ENCODE measurements around the gene REN. TPM values are rescaled to one million over a fixed set of nuclear protein-coding genes. Genes with fewer than 3 reads are reported as not detected.

REN gene
- total and polyA plus RNA-seq, 7 experiments from 2014 or later: not detected

DNA sequence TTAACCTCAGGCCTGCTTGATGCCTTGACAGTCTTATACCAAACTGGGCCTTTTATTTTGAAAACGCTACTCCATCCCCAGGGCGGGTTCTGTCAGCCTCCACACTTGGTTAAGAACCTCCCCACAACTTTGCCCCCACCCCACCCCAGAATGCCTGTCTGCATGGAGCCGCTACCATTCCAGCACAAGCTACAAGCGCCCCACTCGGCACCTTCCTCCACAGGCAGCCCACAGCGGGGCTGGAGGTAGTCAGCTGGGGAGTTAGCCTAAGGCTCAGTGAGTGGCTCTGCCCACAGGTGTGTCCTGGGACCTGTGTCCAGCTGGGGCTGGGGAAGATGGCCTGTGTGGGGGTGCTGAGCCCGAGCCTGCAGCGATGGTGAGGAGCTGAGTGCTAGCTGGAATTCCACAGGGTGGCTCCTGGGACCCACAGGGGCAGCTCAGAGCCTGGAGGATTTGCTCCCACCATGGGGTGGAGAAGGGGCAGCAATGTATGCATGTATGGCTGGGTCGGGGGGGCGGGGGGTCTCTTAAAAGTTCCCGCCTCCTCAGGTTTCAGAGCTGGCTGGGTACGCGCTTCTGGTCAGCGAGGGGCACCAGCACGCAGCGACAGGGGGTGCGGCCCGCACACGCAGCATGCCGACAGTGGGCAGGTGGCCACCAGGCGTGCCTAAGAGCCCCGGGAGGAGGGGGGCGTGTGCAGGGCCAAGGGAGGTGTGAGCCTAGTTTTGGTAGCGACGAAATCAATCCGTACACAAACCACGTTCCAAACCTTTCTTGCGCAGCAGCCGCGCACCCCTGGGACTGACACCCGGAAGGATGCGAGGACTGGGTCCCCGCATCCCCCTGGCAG is 15.2 kb downstream of the REN start:
- no peaks in the 10 kb centered on the region for H3K9me3 ChIP-seq (ENCODE audit: control insufficient read depth in 2 of 3, low read length in 3 of 3)
- H3K4me1 ChIP-seq (ENCODE audit: control insufficient read depth in 2 of 2, insufficient read depth in 2 of 2, low read length in 2 of 2): peaks cover 4% of the 10 kb centered on the region in 2 donors
- peak overlapping the region in 6 of 9 donors; percentile 17 to 82 (median 56) for H3K27ac Mint-ChIP-seq
- H3K27ac ChIP-seq (ENCODE audit: low read depth, low read length): peak overlapping the region; percentile 72
- peak; percentile 22 for ATAC-seq
- no peaks in the 10 kb centered on the region for H3K36me3 Mint-ChIP-seq
- no peaks in the 10 kb centered on the region for H3K27me3 ChIP-seq (ENCODE audit: control insufficient read depth in 2 of 2, insufficient read depth in 2 of 2, low read length in 2 of 2)
- H3K9me3 Mint-ChIP-seq: no peaks in the 10 kb centered on the region
- ChIA-PET POLR2A (no interaction called here), CTCF (no interaction called here)
- H3K27me3 Mint-ChIP-seq: peaks cover 0 to 35% (median 0%) of the 10 kb centered on the region in 5 donors
- peak overlapping the region; percentile 36 to 82 (median 70) for H3K4me3 Mint-ChIP-seq
- H3K4me3 ChIP-seq (ENCODE audit: low read length): peak overlapping the region; percentile 63
- intact Hi-C loops (cut with micrococcal nuclease): no loop called here
- DNase-seq: peak in 2 of 9 donors; percentile 22 to 25
- H3K36me3 ChIP-seq (ENCODE audit: control insufficient read depth in 2 of 3, insufficient read depth in 3 of 3, low read length in 3 of 3): peaks cover 0 to 5% (median 0%) of the 10 kb centered on the region in 3 experiments
- peaks cover 2 to 17% (median 9%) of the 10 kb centered on the region in 7 donors for H3K4me1 Mint-ChIP-seq

DNA sequence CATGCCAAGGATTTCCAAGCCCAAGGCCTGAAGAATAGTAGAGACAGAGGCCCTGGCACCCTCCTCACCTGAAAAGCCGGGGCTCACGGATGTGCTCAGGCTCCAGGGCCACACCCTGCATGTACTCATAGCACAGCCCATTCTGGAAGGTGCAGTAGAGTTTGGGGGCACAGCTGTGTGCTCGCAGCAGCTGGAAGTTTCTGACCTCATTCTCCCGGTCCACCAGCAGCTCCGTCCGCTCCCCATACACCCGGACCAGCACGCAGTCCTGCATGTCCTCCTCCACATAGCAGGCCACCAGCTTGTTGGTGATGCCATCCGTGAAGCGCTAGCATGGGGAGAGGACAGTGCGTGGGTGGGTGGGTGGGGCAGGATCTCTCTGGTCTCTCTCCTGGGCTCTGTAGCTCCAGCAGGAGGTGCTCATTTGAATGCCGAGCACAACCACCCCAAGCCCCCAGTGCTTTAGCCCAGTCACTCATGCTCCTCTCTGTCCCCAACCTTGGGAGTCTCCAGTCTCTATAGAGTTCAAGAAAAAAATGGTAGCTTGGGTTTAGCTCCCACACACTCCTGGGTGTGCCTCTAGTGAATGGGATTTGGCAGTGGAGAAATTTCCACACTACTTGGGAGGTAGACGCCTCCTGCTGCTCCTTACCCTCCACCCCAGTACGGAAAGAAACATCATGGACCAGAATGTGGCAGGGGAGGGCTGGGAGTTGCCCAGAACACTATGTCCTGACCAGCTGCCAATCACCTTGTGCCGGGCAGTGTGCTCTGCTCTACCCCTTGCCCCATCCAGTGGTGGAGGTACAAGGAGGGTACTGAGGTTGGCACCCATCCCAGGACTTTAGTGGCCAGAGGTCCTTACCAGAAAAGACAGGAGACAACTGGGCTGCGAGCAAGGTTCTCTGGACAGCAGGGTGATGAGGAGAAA is 16.2 kb downstream of the REN start:
- Histone ChIP-seq H3K36me3 (ENCODE audit: control insufficient read depth in 2 of 3, insufficient read depth in 3 of 3, low read length in 3 of 3) (peaks cover 0 to 5% (median 0%) of the 10 kb centered on the region in 3 experiments), H3K4me3 (ENCODE audit: low read length) (no peak overlapping the region), H3K4me1 (ENCODE audit: control insufficient read depth in 2 of 2, insufficient read depth in 2 of 2, low read length in 2 of 2) (peaks cover 4% of the 10 kb centered on the region in 2 donors), H3K27ac (ENCODE audit: low read depth, low read length) (no peak overlapping the region), H3K27me3 (ENCODE audit: control insufficient read depth in 2 of 2, insufficient read depth in 2 of 2, low read length in 2 of 2) (no peaks in the 10 kb centered on the region), H3K9me3 (ENCODE audit: control insufficient read depth in 2 of 3, low read length in 3 of 3) (no peaks in the 10 kb centered on the region)
- peaks cover 0 to 35% (median 0%) of the 10 kb centered on the region in 5 donors for H3K27me3 Mint-ChIP-seq
- intact Hi-C loops (cut with micrococcal nuclease): no loop called here
- peaks cover 2 to 17% (median 9%) of the 10 kb centered on the region in 7 donors for H3K4me1 Mint-ChIP-seq
- ChIA-PET CTCF (interaction anchor here (0.7 kb wide), 1 partner anchor 625 kb away, joined by 3 read pairs; no protein-coding TSS in a partner anchor), POLR2A (no interaction called here)
- H3K4me3 Mint-ChIP-seq: peak overlapping the region; percentile 36 to 82 (median 70)
- H3K27ac Mint-ChIP-seq: peak overlapping the region in 5 of 9 donors; percentile 2 to 82 (median 34)
- no peaks in the 10 kb centered on the region for H3K9me3 Mint-ChIP-seq
- DNase-seq (no peak), ATAC-seq (no peak)
- peaks cover 0 to under 1% (median 0%) of the 10 kb centered on the region in 5 donors for H3K36me3 Mint-ChIP-seq

DNA sequence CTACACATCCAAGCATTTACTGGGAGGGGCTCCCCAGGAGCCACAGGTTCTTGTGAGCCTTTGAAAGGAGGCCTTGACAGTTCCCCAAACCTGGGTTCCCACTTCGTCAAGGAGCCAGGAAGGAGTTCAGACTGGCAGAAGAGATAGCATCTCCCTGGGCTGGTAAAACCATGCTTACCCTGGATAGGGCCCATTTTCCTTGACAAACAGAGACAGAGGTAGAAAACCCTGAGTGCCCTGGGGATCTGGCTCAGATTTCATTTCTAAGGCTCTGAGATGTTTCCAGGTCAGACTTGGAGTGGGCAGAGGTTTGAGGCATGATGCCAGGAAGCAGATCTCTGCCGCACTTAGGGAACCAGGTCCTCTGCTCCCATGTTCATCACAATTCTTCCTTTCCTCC is 17.0 kb downstream of the REN start:
- Mint-ChIP-seq H3K27me3 (peaks cover 0 to 32% (median 0%) of the 10 kb centered on the region in 5 donors), H3K4me1 (peaks cover 2 to 17% (median 9%) of the 10 kb centered on the region in 7 donors), H3K36me3 (peaks cover 0 to 7% (median 0%) of the 10 kb centered on the region in 5 donors), H3K27ac (peak overlapping the region in 2 of 9 donors; percentile 2 to 32), H3K9me3 (no peaks in the 10 kb centered on the region), H3K4me3 (peak overlapping the region in 3 of 10 donors; percentile 2 to 53 (median 21))
- intact Hi-C loops (cut with micrococcal nuclease): no loop called here
- Histone ChIP-seq H3K27ac (ENCODE audit: low read depth, low read length) (no peak overlapping the region), H3K9me3 (ENCODE audit: control insufficient read depth in 2 of 3, low read length in 3 of 3) (no peaks in the 10 kb centered on the region), H3K27me3 (ENCODE audit: control insufficient read depth in 2 of 2, insufficient read depth in 2 of 2, low read length in 2 of 2) (no peaks in the 10 kb centered on the region), H3K36me3 (ENCODE audit: control insufficient read depth in 2 of 3, insufficient read depth in 3 of 3, low read length in 3 of 3) (peaks cover 0 to 5% (median 0%) of the 10 kb centered on the region in 3 experiments), H3K4me1 (ENCODE audit: control insufficient read depth in 2 of 2, insufficient read depth in 2 of 2, low read length in 2 of 2) (peaks cover 4% of the 10 kb centered on the region in 2 donors), H3K4me3 (ENCODE audit: low read length) (no peak overlapping the region)
- POLR2A ChIA-PET: no interaction called here
- CTCF ChIA-PET: interaction anchor here (0.7 kb wide), 1 partner anchor 626 kb away, joined by 3 read pairs; no protein-coding TSS in a partner anchor
- ATAC-seq: no peak
- DNase-seq: no peak

DNA sequence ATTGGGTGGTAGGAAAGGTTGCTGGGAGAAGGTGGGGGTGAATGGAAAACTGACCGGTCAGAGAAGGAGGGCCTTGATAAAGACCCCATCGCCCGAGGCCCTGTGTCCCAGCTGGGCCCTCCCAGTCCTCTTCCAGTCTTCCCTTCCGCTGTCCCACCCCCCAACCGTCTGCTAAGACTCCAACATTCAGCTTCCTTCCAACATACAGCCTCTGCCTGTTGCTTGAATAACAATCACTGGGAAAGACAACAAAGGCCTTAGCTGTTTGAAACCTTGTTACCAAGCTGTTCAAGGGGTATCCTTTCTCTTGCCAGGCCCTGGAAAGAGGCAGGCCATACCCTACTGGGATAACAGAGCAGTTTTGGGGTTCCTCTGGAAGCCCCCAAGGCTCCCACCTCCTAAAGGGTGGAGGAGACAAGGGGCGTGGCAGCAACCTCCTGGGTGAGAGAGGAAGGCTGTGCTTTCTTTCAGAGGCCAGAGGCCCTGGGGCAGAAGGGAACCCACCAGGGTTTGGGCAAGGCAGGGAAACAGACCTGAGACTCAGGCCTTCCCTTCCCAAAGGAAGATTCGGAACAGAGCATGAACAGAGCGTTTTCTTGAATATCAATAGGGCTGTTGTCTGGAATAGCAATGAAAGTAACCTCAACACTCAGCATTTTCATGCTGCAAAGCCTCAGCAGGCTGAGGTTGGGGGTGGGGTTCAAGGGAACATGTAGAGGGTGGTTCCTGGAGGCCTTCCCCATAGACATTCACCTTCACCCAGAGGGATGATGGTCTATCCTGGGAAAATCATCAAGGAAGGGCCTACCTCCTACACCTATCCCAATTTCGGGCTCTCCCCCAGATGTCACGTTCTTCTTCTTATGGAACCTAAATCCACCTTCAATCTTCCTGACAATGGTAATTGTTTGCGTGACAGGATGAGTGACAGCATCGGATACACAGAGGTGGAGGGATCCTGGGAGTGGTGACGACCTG is 18.4 kb downstream of the REN start:
- Histone ChIP-seq H3K27ac (ENCODE audit: low read depth, low read length) (no peak overlapping the region), H3K27me3 (ENCODE audit: control insufficient read depth in 2 of 2, insufficient read depth in 2 of 2, low read length in 2 of 2) (no peaks in the 10 kb centered on the region), H3K4me3 (ENCODE audit: low read length) (no peak overlapping the region), H3K9me3 (ENCODE audit: control insufficient read depth in 2 of 3, low read length in 3 of 3) (no peaks in the 10 kb centered on the region), H3K4me1 (ENCODE audit: control insufficient read depth in 2 of 2, insufficient read depth in 2 of 2, low read length in 2 of 2) (peaks cover 4% of the 10 kb centered on the region in 2 donors), H3K36me3 (ENCODE audit: control insufficient read depth in 2 of 3, insufficient read depth in 3 of 3, low read length in 3 of 3) (peaks cover 0 to 5% (median 0%) of the 10 kb centered on the region in 3 experiments)
- Mint-ChIP-seq H3K9me3 (no peaks in the 10 kb centered on the region), H3K36me3 (peaks cover 0 to 7% (median 0%) of the 10 kb centered on the region in 5 donors), H3K4me1 (peaks cover 2 to 15% (median 8%) of the 10 kb centered on the region in 7 donors), H3K27me3 (peaks cover 0 to 23% (median 0%) of the 10 kb centered on the region in 5 donors), H3K4me3 (no peak overlapping the region), H3K27ac (peak overlapping the region in 1 of 9 donors; percentile 54)
- DNase-seq: no peak
- POLR2A ChIA-PET: no interaction called here
- no peak for ATAC-seq
- intact Hi-C loops (cut with micrococcal nuclease): no loop called here
- CTCF ChIA-PET: no interaction called here

DNA sequence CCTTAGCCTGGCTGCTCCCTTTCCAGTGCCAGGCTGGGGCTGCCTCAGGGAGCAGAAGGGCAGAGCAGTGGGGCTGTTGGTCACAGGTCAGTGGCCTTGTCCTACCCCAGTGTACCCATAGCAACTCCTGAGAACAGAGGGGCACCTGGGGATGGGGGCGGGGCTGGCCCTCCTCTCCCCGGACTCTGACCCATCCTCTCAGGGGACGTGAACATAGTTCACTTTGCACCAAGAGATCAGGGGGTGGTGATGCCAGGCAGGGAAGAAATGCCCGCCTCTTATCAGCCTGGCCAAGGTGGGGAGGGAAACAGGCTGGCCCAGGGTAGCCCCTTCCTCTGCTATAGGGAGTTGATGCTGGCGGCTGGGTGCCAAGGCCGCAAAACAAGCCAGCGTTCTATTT is 19.2 kb downstream of the REN start:
- no peak overlapping the region for H3K27ac ChIP-seq (ENCODE audit: low read depth, low read length)
- CTCF ChIA-PET: no interaction called here
- H3K27me3 ChIP-seq (ENCODE audit: control insufficient read depth in 2 of 2, insufficient read depth in 2 of 2, low read length in 2 of 2): no peaks in the 10 kb centered on the region
- ATAC-seq (no peak), DNase-seq (no peak)
- Mint-ChIP-seq H3K9me3 (no peaks in the 10 kb centered on the region), H3K4me3 (no peak overlapping the region), H3K36me3 (peaks cover 0 to 10% (median 0%) of the 10 kb centered on the region in 5 donors), H3K27me3 (peaks cover 0 to 17% (median 0%) of the 10 kb centered on the region in 5 donors), H3K27ac (peak overlapping the region in 1 of 9 donors; percentile 54), H3K4me1 (peaks cover 2 to 13% (median 8%) of the 10 kb centered on the region in 7 donors)
- intact Hi-C loops (cut with micrococcal nuclease): no loop called here
- H3K4me1 ChIP-seq (ENCODE audit: control insufficient read depth in 2 of 2, insufficient read depth in 2 of 2, low read length in 2 of 2): no peaks in the 10 kb centered on the region
- H3K36me3 ChIP-seq (ENCODE audit: control insufficient read depth in 2 of 3, insufficient read depth in 3 of 3, low read length in 3 of 3): peaks cover 0 to 5% (median 0%) of the 10 kb centered on the region in 3 experiments
- H3K9me3 ChIP-seq (ENCODE audit: control insufficient read depth in 2 of 3, low read length in 3 of 3): no peaks in the 10 kb centered on the region
- POLR2A ChIA-PET: no interaction called here
- H3K4me3 ChIP-seq (ENCODE audit: low read length): no peak overlapping the region
